H7 (cell line): ENCODE data around the gene DIMT1. TPM values are rescaled to one million over a fixed set of nuclear protein-coding genes. Genes with fewer than 3 reads are reported as not detected.

Experiments
- DNase-seq: peaks from one replicate; pipeline ENCODE4 v3.0.0; 2012
- H3K27me3 ChIP-seq: 2 replicates; pipeline ENCODE4 v1.6.0; 2011; ENCODE audit warnings: mild to moderate bottlenecking, low read length; ENCODE audit not compliant: control insufficient read depth, insufficient read depth
- H3K36me3 ChIP-seq: replicated peaks from 2 replicates; pipeline ENCODE4 v1.5.1; 2011; ENCODE audit warnings: low read length; ENCODE audit not compliant: control insufficient read depth, insufficient read depth
- H3K4me3 ChIP-seq: 2 replicates; pipeline ENCODE4 v1.5.1; 2011; ENCODE audit warnings: low read depth, mild to moderate bottlenecking, control low read depth, low read length, moderate library complexity; ENCODE audit not compliant: insufficient read depth
- total RNA-seq: library from RNA; depleted of rRNA; stranded (reverse); fragments of >200 nt; shearing (Covaris generic); gene quantifications from 2 replicates; pipeline ENCODE4 v1.2.3, GENCODE V29; 2014

Gene DIMT1
- total RNA-seq, 1 experiment from 2014 or later: 65.4 TPM

DNA sequence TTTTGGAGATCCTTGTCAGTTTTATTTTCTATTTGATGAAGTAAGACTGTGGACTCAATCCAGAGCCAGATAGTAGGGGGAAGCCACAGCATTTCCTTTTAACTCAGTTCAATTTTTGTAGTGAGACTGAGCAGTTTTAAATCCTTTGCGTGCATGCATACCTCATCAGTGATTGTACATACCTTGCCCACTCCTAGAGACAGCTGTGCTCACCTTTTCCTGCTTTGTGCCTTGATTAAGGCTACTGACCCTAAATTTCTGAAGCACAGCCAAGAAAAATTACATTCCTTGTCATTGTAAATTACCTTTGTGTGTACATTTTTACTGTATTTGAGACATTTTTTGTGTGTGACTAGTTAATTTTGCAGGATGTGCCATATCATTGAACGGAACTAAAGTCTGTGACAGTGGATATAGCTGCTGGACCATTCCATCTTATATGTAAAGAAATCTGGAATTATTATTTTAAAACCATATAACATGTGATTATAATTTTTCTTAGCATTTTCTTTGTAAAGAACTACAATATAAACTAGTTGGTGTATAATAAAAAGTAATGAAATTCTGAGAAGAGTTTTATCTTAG is 17.8 kb downstream of the DIMT1 start:
- H3K4me3 ChIP-seq: no peak overlapping the region
- no peaks in the 10 kb centered on the region for H3K27me3 ChIP-seq
- DNase-seq: no peak
- peaks cover 16% of the 10 kb centered on the region for H3K36me3 ChIP-seq

DNA sequence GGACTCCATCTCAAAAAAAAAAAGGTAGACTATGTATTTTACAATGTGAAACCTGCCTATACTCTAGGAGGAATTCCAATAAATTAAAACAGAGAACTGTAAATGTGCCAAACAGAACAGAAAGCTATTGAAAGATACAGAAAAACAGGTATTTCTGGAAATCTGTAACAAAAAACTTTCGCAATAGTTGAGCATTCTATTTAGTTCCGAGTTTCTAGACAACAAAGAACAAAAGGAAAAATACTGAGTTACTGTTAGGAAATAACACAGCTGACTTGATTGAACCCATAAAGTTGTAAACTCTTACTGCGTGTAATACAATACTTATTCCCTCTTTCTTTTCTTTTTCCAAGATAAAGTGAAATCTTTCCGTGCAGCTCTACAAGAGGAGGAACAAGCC is 18.6 kb downstream of the DIMT1 start:
- H3K4me3 ChIP-seq: no peak overlapping the region
- peaks cover 16% of the 10 kb centered on the region for H3K36me3 ChIP-seq
- no peaks in the 10 kb centered on the region for H3K27me3 ChIP-seq
- DNase-seq: no peak

DNA sequence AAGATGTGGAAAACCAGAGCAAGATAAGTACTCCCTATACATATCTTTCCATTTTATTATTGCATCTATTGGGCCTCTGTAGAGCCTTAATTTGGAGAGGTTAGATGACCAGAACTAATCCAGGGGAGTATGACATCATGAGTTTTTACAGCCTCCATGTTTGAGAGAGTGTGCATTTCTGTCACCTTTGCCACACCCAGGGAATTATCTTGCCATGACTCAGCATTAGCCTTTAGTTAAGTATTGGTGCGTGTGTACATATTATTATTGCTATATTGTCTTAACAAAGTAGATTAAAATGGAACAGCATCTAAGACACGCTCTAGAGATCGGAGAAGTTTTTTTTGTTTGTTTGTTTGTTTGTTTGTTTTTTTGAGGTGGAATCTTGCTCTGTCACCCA is 27.6 kb downstream of the DIMT1 start:
- Histone ChIP-seq H3K36me3 (peaks cover 23% of the 10 kb centered on the region), H3K4me3 (no peak overlapping the region), H3K27me3 (no peaks in the 10 kb centered on the region)
- DNase-seq: no peak

DNA sequence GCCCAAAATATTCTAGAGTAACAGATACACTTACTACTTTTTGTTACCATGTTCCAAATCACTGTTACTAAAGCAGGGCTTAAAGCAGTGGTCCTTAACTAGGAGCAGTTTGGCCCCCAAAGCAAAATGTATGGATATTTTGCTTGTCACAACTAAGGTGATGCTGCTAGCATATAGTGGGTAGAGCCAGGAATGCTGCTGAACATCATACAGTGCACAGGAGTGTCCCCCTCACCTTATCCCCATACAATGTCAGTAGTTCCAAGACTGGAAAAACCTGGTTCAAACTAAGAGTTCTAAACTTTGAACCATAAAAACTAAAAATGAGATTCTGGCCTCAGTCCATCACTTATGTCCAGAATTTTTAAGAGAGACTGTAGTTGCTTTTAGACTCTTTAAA is 28.1 kb downstream of the DIMT1 start:
- no peaks in the 10 kb centered on the region for H3K27me3 ChIP-seq
- DNase-seq: no peak
- H3K36me3 ChIP-seq: peaks cover 23% of the 10 kb centered on the region
- no peak overlapping the region for H3K4me3 ChIP-seq

DNA sequence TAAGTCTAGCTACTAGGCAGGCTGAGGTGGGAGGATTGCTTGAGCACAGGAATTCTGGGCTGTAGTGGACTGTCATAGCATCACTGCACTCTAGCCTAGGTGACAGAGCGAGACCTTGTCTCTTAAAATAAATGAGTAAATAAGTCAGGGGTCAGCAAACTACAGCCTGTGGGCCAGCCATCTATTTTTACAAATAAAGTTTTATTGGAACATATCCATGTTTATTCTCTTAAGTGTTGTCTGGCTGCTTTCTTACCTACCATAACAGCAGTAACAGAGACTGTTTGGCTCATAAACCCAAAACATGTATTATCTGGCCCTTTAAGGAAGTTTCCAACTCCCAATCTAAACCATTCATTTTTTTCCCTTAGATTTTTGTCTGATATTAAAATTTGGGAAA is 29.6 kb downstream of the DIMT1 start:
- peaks cover 24% of the 10 kb centered on the region for H3K36me3 ChIP-seq
- H3K4me3 ChIP-seq: no peak overlapping the region
- no peak for DNase-seq
- H3K27me3 ChIP-seq: no peaks in the 10 kb centered on the region

DNA sequence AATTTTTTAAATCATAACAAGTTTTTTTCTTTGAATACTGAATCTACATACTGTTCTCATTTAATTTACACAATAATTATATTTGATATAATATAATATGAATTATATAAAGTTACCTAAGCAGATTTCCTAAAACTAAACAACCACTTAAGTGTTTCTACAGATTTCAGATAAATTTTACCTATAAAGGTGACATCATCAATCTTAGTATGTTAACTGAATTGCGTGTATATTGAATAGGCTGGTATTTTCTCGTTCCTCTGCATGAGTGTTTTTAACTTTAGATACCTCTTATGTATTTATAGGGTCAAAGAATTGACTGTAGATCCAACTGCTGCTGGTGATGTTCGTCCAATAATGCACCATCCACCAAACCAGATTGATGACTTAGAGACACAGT is 30.3 kb downstream of the DIMT1 start:
- Histone ChIP-seq H3K36me3 (peaks cover 21% of the 10 kb centered on the region), H3K4me3 (no peak overlapping the region), H3K27me3 (no peaks in the 10 kb centered on the region)
- DNase-seq: no peak

DNA sequence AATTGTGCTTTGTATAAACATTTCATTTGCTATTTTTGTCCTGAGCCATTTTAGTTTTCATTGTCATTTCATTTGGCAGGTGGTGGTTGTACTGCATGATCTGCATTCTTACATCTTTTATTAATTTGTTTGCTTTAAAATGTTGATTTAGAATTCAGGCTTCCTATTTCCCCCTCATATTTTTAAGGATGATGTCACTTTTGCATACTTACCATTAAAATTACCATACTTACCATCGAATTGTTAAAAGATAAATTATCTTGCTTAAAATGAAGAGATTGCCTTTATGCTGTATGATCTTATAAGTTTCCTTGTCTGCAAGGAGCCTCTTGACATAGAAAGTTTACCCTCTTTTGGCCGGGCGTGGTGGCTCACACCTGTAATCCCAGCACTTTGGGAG is 31.1 kb downstream of the DIMT1 start:
- no peak overlapping the region for H3K4me3 ChIP-seq
- no peaks in the 10 kb centered on the region for H3K27me3 ChIP-seq
- H3K36me3 ChIP-seq: peaks cover 16% of the 10 kb centered on the region
- no peak for DNase-seq

DNA sequence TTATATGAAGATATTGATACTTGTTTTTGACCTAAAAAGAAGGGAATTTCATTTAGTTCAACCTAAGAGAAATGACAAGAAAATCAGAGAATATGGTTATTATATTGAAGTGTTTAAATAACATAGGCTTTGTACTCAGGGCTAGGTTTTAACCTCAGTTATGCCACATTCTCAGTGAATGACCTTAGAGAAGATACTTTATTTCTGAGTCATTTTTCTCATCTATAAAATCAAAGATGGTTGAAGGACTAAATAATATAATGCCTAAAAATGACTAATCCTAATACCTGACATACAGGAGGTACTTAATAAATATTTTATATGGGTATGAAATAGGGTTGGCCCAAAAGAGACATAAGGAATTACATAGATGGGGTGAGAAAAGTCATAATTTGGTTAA is 32.3 kb downstream of the DIMT1 start:
- no peak for DNase-seq
- Histone ChIP-seq H3K36me3 (peaks cover 16% of the 10 kb centered on the region), H3K4me3 (no peak overlapping the region)

DNA sequence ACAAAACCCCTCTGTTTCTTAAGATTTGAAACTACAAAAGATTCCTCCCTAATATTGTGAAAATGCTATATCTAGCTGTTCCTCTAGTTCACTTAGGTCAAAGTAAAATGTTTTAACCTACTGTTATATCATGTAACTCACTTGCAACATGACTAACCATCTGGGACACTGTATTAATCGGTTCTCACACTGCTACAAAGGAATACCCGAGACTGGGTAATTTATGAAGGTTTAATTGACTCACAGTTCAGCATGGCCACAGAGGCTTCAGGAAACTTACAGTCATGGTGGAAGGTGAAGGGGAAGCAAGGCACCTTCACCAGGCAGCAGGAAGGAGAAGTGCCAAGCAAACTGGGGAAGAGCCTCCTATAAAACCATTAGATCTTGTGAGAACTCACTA is 34.7 kb downstream of the DIMT1 start:
- H3K36me3 ChIP-seq: peaks cover 10% of the 10 kb centered on the region
- H3K4me3 ChIP-seq: no peak overlapping the region
- no peaks in the 10 kb centered on the region for H3K27me3 ChIP-seq
- DNase-seq: no peak

More for the DNA sequence above, 32.3 kb downstream of the DIMT1 start:
- no peaks in the 10 kb centered on the region for H3K27me3 ChIP-seq

DNA sequence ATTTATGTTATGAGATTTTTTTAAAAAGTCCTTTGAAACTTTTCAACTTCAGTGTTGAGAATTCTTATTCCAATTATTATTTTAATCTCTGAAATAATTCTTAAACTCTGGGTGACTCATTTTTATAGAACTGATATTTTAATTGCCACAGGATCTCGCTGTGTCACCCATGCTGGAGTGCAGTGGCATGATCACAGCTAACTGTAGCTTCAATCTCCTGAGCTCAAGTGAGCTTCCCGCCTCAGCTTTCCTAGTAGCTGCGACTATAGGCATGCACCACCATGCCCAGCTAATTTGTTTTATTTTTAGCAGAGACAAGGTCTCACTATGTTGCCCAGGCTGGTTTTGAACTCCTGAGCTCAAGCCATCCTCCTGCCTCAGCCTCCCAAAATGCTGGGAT is 41.0 kb downstream of the DIMT1 start:
- no peak for DNase-seq
- H3K4me3 ChIP-seq: no peak overlapping the region
- H3K36me3 ChIP-seq: peaks cover 11% of the 10 kb centered on the region
- no peaks in the 10 kb centered on the region for H3K27me3 ChIP-seq

DNA sequence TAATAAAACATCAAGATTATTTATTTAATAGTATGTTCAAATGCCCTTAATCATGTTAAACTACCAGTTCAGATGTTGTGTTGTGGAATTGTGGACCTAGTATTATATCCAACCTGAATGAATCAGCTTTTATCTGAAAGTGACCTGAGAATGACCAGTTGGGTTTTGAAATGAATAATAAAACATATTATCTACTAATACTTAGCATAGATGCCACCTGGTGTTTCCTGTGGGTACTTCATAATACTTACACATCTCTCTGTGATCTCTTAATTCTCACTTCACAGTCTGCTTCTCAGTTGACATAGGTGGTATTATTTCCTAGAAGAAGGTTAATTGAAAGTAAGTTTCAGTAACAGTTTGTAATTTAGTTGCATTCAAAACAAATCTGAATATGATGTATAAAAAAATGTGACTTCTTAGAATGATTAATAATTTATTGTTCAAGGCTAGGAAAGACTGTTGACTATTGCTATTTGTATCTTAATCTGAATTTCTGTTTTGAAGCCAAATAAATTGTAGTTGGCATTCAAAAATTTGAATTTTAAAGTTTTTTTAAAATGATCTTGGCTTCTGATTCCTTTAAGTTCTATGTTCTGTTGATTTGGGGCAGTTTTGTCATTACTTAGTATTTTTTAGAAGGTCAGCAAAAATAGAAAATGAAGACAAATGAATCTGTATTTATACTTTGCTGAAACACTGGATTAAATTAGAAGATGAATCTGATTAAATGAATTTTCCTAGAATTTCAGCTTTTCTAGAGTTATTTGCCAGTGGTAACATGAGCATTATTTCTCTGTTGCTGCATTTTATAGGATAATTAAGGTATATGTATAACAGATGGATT is 49.5 kb downstream of the DIMT1 start:
- DNase-seq: no peak
- H3K27me3 ChIP-seq: no peaks in the 10 kb centered on the region
- peaks cover 8% of the 10 kb centered on the region for H3K36me3 ChIP-seq
- H3K4me3 ChIP-seq: no peak overlapping the region

DNA sequence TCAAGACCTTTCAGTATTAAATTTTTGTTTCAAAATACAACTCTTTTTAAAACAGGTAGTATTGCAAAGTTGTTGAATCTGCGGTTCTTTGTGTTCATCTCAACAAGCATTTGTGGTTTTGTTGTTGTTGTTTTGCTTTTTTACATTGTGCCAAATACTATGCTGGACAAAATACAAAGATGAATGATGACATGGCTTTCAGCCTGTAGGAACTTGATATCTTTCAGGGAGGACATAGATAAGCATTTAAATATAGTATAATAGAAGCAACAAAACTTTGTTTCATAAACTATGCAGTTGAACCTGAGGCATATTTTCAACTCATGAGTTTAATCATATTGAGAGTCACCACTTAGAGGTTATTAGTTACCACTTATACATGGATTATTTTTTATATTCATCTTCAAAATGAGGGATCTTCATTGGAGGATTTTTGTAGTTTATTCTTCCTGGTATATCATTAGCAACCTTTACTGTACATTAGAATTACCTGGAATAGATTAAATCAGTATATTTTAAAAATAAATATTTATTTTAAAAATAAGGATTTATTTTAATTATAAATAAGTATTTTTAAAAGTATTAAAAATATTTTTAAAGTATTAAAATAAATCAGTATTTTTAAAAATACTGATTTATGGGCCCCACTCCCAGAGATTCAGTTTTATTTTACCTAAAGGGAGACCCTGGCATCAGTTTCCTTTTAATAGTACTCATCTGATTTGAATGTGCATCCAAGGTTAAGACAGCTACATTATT is 54.8 kb downstream of the DIMT1 start:
- no peak overlapping the region for H3K4me3 ChIP-seq
- peaks cover 7% of the 10 kb centered on the region for H3K36me3 ChIP-seq
- no peak for DNase-seq
- no peaks in the 10 kb centered on the region for H3K27me3 ChIP-seq

DNA sequence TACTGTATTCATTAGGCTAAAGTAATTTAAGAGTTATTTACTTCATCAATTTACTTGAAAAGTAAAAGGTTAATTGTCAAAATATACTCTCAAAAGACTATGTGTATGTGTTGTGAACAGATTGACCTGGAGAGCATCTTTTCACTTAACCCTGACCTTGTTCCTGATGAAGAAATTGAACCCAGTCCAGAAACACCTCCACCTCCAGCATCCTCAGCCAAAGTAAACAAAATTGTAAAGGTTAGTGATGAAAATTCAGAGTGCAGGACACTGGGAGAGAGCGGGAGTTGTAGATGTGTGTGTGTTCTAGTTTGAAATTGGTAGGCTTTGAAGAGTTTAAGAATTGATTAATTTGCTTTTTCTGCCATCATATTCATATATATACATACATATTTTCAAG is 55.8 kb downstream of the DIMT1 start:
- H3K36me3 ChIP-seq: peaks cover 5% of the 10 kb centered on the region
- H3K27me3 ChIP-seq: no peaks in the 10 kb centered on the region
- DNase-seq: no peak

DNA sequence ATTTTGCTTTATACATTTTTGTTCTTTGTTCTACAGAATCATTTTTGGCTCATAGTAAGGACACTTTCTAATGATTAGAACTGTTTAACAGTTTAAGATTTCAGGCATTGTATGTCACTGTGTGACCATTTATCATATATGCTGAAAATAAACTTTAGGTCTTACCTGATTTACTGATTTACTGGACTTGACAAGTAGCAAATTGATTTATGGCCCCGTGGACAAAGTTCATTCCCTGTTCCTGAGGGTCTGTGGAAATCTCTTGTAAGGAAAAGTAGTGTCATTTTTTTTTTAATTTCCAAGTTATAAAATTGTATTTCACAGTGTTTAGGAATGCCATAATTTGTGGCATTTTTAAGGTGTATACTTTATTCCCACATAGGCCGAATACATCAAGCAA is 57.0 kb downstream of the DIMT1 start:
- H3K27me3 ChIP-seq: no peaks in the 10 kb centered on the region
- DNase-seq: no peak
- no peak overlapping the region for H3K4me3 ChIP-seq
- peaks cover 4% of the 10 kb centered on the region for H3K36me3 ChIP-seq

More for the DNA sequence above, 55.8 kb downstream of the DIMT1 start:
- H3K4me3 ChIP-seq: no peak overlapping the region

DNA sequence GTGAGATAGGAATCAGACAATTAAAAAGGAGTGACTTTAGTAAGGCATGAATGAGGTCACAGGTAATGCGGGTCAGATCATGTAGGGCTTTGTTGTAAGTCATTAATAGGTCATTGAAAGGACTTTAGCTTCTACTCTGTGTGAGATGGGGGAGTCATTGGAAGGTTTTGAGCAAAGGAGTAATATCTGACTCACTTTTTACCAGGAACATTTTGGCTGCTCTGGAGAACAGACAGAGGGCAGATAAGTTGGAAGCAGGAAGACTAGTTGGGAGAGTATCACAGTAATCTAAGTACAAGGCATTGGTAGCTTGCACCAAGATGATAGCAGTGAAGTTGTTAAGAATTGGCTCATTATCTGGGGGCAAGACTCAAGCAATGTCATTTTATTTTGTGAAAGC is 60.3 kb downstream of the DIMT1 start:
- DNase-seq: no peak
- no peak overlapping the region for H3K4me3 ChIP-seq
- no peaks in the 10 kb centered on the region for H3K27me3 ChIP-seq
- H3K36me3 ChIP-seq: peaks cover 2% of the 10 kb centered on the region; the same call in 1 of the 2 replicates
